Measurements from ENCODE around the gene CENPE. TPM values are rescaled to one million over a fixed set of nuclear protein-coding genes. Genes with fewer than 3 reads are reported as not detected.

CENPE gene
- total and polyA plus RNA-seq, 2 of the 8 experiments (the other 6 are each of a cell fraction or from before 2014, with no cell fraction given): 2.1 to 49.0 TPM

GRCh38 chr4:103060453-103061148 is 137.5 kb downstream of the CENPE start:
- Histone ChIP-seq H3K23ac (ENCODE audit: insufficient read length) (no peak overlapping the region), H2BK120ac (replicated peaks; ENCODE audit: low read depth, low read length) (no peak overlapping the region), H4K91ac (replicated peaks; ENCODE audit: insufficient read length, low read length) (no peak overlapping the region), H3K23me2 (ENCODE audit: low read depth, low read length) (no peaks in the 10 kb centered on the region; the same call in 1 of the 2 replicates), H3K18ac (ENCODE audit: extremely low read depth, low read length) (no peak overlapping the region), H3K9ac (replicated peaks in 1 of 4; ENCODE audit: extremely low read depth in 1 of 4, low read depth in 3 of 4, low read length in 3 of 4) (no peak overlapping the region), H3K79me2 (ENCODE audit: control insufficient read depth in 1 of 2, insufficient read depth in 2 of 2, low read length in 2 of 2) (no peaks in the 10 kb centered on the region), H3K56ac (replicated peaks; ENCODE audit: insufficient read length, low read depth, low read length) (no peak overlapping the region), H3K27ac (ENCODE audit: low read depth, low read length) (no peak overlapping the region), H4K20me1 (replicated peaks in 1 of 2; ENCODE audit: control insufficient read depth in 1 of 2, insufficient read depth in 2 of 2, low read length in 2 of 2) (no peaks in the 10 kb centered on the region), H3K4me2 (ENCODE audit: insufficient read depth in 1 of 2, low read depth in 2 of 2, low read length in 2 of 2) (no peak overlapping the region), H3K36me3 (ENCODE audit: control insufficient read depth in 2 of 4, insufficient read depth in 4 of 4, low read length in 3 of 4) (no peaks in the 10 kb centered on the region), H2BK15ac (ENCODE audit: low read length) (no peak overlapping the region), H3K4me3 (ENCODE audit: extremely low read depth in 1 of 4, insufficient read depth in 2 of 4, low read depth in 3 of 4, low read length in 4 of 4) (no peak overlapping the region), H3K4ac (replicated peaks; ENCODE audit: insufficient read length, low read depth, low read length) (no peak overlapping the region), H4K8ac (ENCODE audit: extremely low read depth, insufficient read depth, low read length) (no peak overlapping the region), H2AK5ac (ENCODE audit: low read depth, low read length) (no peak overlapping the region), H3K4me1 (replicated peaks in 1 of 4; ENCODE audit: control insufficient read depth in 3 of 4, insufficient read depth in 4 of 4, low read length in 3 of 4) (no peaks in the 10 kb centered on the region), H2AFZ (ENCODE audit: low read length) (no peak overlapping the region), H3K79me1 (ENCODE audit: low read depth, low read length) (no peaks in the 10 kb centered on the region), H3K27me3 (replicated peaks in 1 of 4; ENCODE audit: control insufficient read depth in 3 of 4, extremely low read depth in 1 of 4, insufficient read depth in 3 of 4, low read length in 3 of 4) (no peaks in the 10 kb centered on the region), H2BK20ac (ENCODE audit: low read length) (no peak overlapping the region), H4K5ac (ENCODE audit: insufficient read length, low read depth, low read length) (no peak overlapping the region), H3K9me3 (ENCODE audit: insufficient read depth in 2 of 2, low read depth in 1 of 2, low read length in 1 of 2) (no peaks in the 10 kb centered on the region), H2BK5ac (ENCODE audit: low read depth, low read length) (no peak overlapping the region), H3K14ac (ENCODE audit: insufficient read length) (no peak overlapping the region), H2BK12ac (ENCODE audit: low read depth, low read length) (no peak overlapping the region)
- no peak for TF ChIP-seq SRF (IDR thresholded peaks at IDR 0.05; ENCODE audit: low read depth, low read length)
- no peak for TF ChIP-seq YY1 (IDR thresholded peaks at IDR 0.05; ENCODE audit: low read depth, low read length)
- no peak for TF ChIP-seq CHD2 (IDR thresholded peaks at IDR 0.05; ENCODE audit: low read length)
- CTCF ChIA-PET (ENCODE audit: partially characterized antibody): interaction anchor here (0.7 to 1.2 kb wide), 2 partner anchors 14 to 39 kb away, joined by 3 to 4 read pairs; partner anchors contain the start of gene BDH2
- WGBS, 2 experiments (ENCODE audit: extremely low coverage in 1 of 2, insufficient coverage in 1 of 2, insufficient read length in 1 of 2, insufficient replicate concordance in 2 of 2, low coverage in 1 of 2, low lambda C conversion rate in 2 of 2, missing lambda C conversion rate in 1 of 2): 84% methylated on average over 2 of the region's 2 CpGs; no CpG with 5 or more reads in 1 of the 2 experiments
- FAIRE-seq (no peak), DNase-seq (ENCODE audit: low read depth in 1 of 2, low spot score in 2 of 2) (no peak)
- POLR2A ChIA-PET (ENCODE audit: partially characterized antibody): no interaction called here

Other genes starting within 250 kb of the CENPE start
- gene SLC9B1, start 178.6 kb downstream of the CENPE start, total RNA-seq (2021; fragmentation: NEBNext Ultra II Directional; extraction: Animal tissue kit (Norgen Biotek cat#: 25700)): 0.19 TPM in 1 of 2 replicates, not detected in the other
- gene SLC9B1, start 178.6 kb downstream of the CENPE start, polyA plus RNA-seq (2011; rRNA removed): 0.08 and 0.25 TPM in 2 replicates
- 5.2 and 5.9 TPM in 2 replicates for gene SLC9B2, start 121.6 kb downstream of the CENPE start, total RNA-seq (2021; fragmentation: NEBNext Ultra II Directional; extraction: Animal tissue kit (Norgen Biotek cat#: 25700))
- 2.1 and 3.2 TPM in 2 replicates for gene SLC9B2, start 121.6 kb downstream of the CENPE start, polyA plus RNA-seq (2011; rRNA removed)
- gene BDH2, start 98.5 kb downstream of the CENPE start, total RNA-seq (2021; fragmentation: NEBNext Ultra II Directional; extraction: Animal tissue kit (Norgen Biotek cat#: 25700)): 44.6 and 46.0 TPM in 2 replicates
- 20.4 and 46.2 TPM in 2 replicates for gene BDH2, start 98.5 kb downstream of the CENPE start, polyA plus RNA-seq (2011; rRNA removed)

Measured in H1 (cell line).